OCI-LY7 (cell line): ENCODE results near the gene IL37. TPM values are rescaled to one million over a fixed set of nuclear protein-coding genes. Genes with fewer than 3 reads are reported as not detected.

Experiments
- BruUV-seq: library from RNA; stranded (reverse); fragments of 400-500 nt; replicated peaks from 2 replicates; lab custom pipeline; 2021; lab: Mats Ljungman, UMichigan
- CTCF ChIA-PET: fragments of 300-600 bp; sonication (Branson Sonifier 250); formaldehyde crosslinking; loops from one replicate; lab custom pipeline; 2022; ENCODE audit warnings: antibody characterized with exemption; ENCODE audit not compliant: unreplicated experiment; lab: Charles Lee
- POLR2A ChIA-PET: fragments of 300-600 bp; sonication (Branson Sonifier 250); formaldehyde crosslinking; loops from one replicate; lab custom pipeline; 2022; ENCODE audit warnings: antibody characterized with exemption; lab: Charles Lee
- DNase-seq: peaks from one replicate; pipeline ENCODE4 v3.0.0-alpha.2; 2015; ENCODE audit warnings: low spot score
- H2AFZ ChIP-seq: fragments of 200-600 bp; sonication (generic), shearing (Covaris generic); 2 replicates; pipeline ENCODE4 v1.6.1; 2014; ENCODE audit warnings: mild to moderate bottlenecking, antibody characterized with exemption, low read length, moderate library complexity
- H3K27ac ChIP-seq: fragments of 200-600 bp; sonication (generic); 2 replicates; pipeline ENCODE4 v1.5.1; 2014; ENCODE audit warnings: mixed run types, low read depth, mild to moderate bottlenecking, moderate library complexity, low read length, inconsistent platforms; ENCODE audit not compliant: poor library complexity, severe bottlenecking
- H3K36me3 ChIP-seq: fragments of 200-600 bp; sonication (generic); 2 replicates; pipeline ENCODE4 v1.6.1; 2014; ENCODE audit warnings: mild to moderate bottlenecking, antibody characterized with exemption, low read length, moderate library complexity, mixed read lengths; ENCODE audit not compliant: insufficient read depth
- H3K4me1 ChIP-seq: fragments of 200-600 bp; sonication (generic); 2 replicates; pipeline ENCODE4 v1.5.1; 2014; ENCODE audit warnings: mild to moderate bottlenecking, low read length; ENCODE audit not compliant: insufficient read depth, poor library complexity, severe bottlenecking
- H3K4me2 ChIP-seq: fragments of 200-600 bp; sonication (generic); 2 replicates; pipeline ENCODE4 v1.6.1; 2014; ENCODE audit warnings: mild to moderate bottlenecking, low read length
- H3K4me3 ChIP-seq: fragments of 200-600 bp; sonication (generic); 2 replicates; pipeline ENCODE4 v1.5.1; 2014; ENCODE audit warnings: mild to moderate bottlenecking, low read depth, low read length; ENCODE audit not compliant: poor library complexity, severe bottlenecking
- H3K79me2 ChIP-seq: fragments of 200-600 bp; sonication (generic); 2 replicates; pipeline ENCODE4 v1.6.1; 2016; ENCODE audit warnings: low read depth, mild to moderate bottlenecking, low read length, moderate library complexity, mixed read lengths; ENCODE audit not compliant: insufficient read depth
- H3K9me2 ChIP-seq: fragments of 200-600 bp; sonication (generic); 2 replicates; pipeline ENCODE4 v1.6.1; 2016; ENCODE audit warnings: mild to moderate bottlenecking, low read length, mixed read lengths; ENCODE audit not compliant: insufficient read depth
- H3K9me3 ChIP-seq: fragments of 200-600 bp; sonication (generic); 2 replicates; pipeline ENCODE4 v1.6.1; 2014; ENCODE audit warnings: mild to moderate bottlenecking, mixed run types, low read length, mixed read lengths
- H4K20me1 ChIP-seq: fragments of 200-600 bp; sonication (generic); 2 replicates; pipeline ENCODE4 v1.6.1; 2014; ENCODE audit warnings: mild to moderate bottlenecking, antibody characterized with exemption, low read length, moderate library complexity, mixed read lengths; ENCODE audit not compliant: insufficient read depth
- EZH2phosphoT487 ChIP-seq: fragments of 200-600 bp; sonication (generic); IDR thresholded peaks from 2 replicates; pipeline ENCODE4 v1.6.1; 2018; ENCODE audit warnings: low read depth, borderline replicate concordance, mild to moderate bottlenecking, mixed run types, antibody characterized with exemption, low read length, moderate library complexity, mixed read lengths
- intact Hi-C: fragments of 100-400 bp; cut with micrococcal nuclease; formaldehyde crosslinking; loops from one replicate; pipeline ENCODE4 v1.10.0; 2022; ENCODE audit not compliant: unreplicated experiment
- total RNA-seq, 2 experiments: library from RNA; depleted of rRNA in 1 of 2; stranded (reverse); fragments of >200 nt in 1 of 2; shearing (Covaris generic) in 1 of 2; gene quantifications; 2 replicates each; pipeline ENCODE4 v1.2.3, GENCODE V29; 2014 to 2022
- TF ChIP-seq, protein P1 (sequence below): fragments of 200-600 bp; sonication (generic); conservative IDR thresholded peaks from 2 replicates; pipeline ENCODE4 v1.5.1; 2014; ENCODE audit warnings: mild to moderate bottlenecking, antibody characterized with exemption, low read length, moderate library complexity, mixed read lengths

Gene IL37
- total RNA-seq, 2 experiments from 2014 or later, result not detected

DNA sequence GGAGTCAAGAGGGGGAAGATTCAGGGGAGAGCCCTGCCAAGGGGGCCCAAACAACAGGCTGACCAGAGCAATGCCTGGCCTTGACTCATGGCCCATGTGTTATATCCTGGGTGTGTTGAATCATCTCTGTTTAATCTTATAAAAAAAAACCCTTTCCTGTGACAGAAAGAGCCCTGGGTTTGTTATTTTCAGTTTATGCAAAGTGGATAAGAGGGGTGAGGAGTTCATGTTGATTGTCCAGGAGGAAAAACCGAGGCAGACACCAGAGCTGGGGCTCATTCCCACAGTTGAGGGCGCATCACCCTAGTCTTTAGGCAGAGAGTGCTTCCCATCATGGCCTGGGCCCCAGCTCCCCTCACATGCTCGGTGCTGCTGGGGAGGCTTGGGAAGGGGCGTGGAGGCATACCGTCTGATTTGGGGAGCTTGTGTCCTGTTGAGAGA, 30.9 kb upstream of the IL37 start:
- DNase-seq, result peak; percentile 13
- Histone ChIP-seq H3K9me3 (no peaks in the 10 kb centered on the region), H3K4me1 (peaks cover 26% of the 10 kb centered on the region), H3K27ac (peak overlapping the region; percentile 7), H3K9me2 (no peaks in the 10 kb centered on the region), H3K4me3 (peak overlapping the region; percentile 18), H3K79me2 (no peaks in the 10 kb centered on the region), H3K36me3 (no peaks in the 10 kb centered on the region), H4K20me1 (no peaks in the 10 kb centered on the region), H2AFZ (peak overlapping the region; percentile 82; the same call in 1 of the 2 replicates), H3K4me2 (peak overlapping the region; percentile 56)
- CTCF ChIA-PET, result interaction anchor here (0.7 kb wide), 1 partner anchor 131 kb away, joined by 3 read pairs; no protein-coding TSS in a partner anchor
- no TSS peak for BruUV-seq
- POLR2A ChIA-PET, result interaction anchor here (0.6 kb wide), 1 partner anchor 20 kb away, joined by 3 read pairs; no protein-coding TSS in a partner anchor
- no peak for TF ChIP-seq EZH2phosphoT487
- TF ChIP-seq, protein P1, sequence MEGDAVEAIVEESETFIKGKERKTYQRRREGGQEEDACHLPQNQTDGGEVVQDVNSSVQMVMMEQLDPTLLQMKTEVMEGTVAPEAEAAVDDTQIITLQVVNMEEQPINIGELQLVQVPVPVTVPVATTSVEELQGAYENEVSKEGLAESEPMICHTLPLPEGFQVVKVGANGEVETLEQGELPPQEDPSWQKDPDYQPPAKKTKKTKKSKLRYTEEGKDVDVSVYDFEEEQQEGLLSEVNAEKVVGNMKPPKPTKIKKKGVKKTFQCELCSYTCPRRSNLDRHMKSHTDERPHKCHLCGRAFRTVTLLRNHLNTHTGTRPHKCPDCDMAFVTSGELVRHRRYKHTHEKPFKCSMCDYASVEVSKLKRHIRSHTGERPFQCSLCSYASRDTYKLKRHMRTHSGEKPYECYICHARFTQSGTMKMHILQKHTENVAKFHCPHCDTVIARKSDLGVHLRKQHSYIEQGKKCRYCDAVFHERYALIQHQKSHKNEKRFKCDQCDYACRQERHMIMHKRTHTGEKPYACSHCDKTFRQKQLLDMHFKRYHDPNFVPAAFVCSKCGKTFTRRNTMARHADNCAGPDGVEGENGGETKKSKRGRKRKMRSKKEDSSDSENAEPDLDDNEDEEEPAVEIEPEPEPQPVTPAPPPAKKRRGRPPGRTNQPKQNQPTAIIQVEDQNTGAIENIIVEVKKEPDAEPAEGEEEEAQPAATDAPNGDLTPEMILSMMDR, result no peak
- intact Hi-C loops, result no loop called here

DNA sequence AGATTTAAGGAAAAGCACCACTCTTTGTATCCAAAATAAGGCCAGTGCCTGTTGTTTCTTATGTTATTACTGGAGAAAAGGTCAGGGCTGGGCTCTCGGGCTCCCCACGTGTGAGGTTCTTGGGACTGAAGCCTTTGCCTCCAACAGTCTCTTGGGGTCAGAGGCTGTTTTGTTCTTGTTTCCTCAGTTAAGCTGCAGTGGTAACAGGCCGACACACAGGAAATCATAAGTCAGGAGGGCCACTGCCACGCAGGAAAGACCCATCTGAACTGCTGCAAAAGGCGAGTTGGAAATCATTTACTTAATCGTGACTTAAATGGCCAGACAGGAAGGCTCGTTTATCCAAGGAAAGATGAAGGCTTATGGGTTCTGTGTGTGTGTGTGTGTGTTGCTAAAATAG, 30.3 kb upstream of the IL37 start:
- intact Hi-C loops, result no loop called here
- no peaks in the 10 kb centered on the region for H3K9me2 ChIP-seq
- H3K4me3 ChIP-seq, result no peak overlapping the region
- no peaks in the 10 kb centered on the region for H3K79me2 ChIP-seq
- DNase-seq, result peak; percentile 54
- H3K4me2 ChIP-seq, result peak overlapping the region; percentile 56
- H2AFZ ChIP-seq, result peak overlapping the region; percentile 82
- no peak for TF ChIP-seq EZH2phosphoT487
- TF ChIP-seq, protein P1, result no peak
- H3K9me3 ChIP-seq, result no peaks in the 10 kb centered on the region
- BruUV-seq, result no TSS peak
- POLR2A ChIA-PET, result interaction anchor here (0.6 to 1.1 kb wide), 2 partner anchors 9 to 14 kb away, joined by 3 to 4 read pairs; no protein-coding TSS in a partner anchor
- H3K36me3 ChIP-seq, result no peaks in the 10 kb centered on the region
- CTCF ChIA-PET, result no interaction called here
- no peak overlapping the region for H3K27ac ChIP-seq
- peaks cover 26% of the 10 kb centered on the region for H3K4me1 ChIP-seq
- no peaks in the 10 kb centered on the region for H4K20me1 ChIP-seq

- Histone ChIP-seq H2AFZ (peak overlapping the region; percentile 82), H3K9me2 (no peaks in the 10 kb centered on the region), H3K4me3 (no peak overlapping the region), H3K4me1 (peaks cover 26% of the 10 kb centered on the region), H3K79me2 (no peaks in the 10 kb centered on the region), H3K4me2 (peak overlapping the region; percentile 56), H3K9me3 (no peaks in the 10 kb centered on the region), H3K36me3 (no peaks in the 10 kb centered on the region), H3K27ac (no peak overlapping the region), H4K20me1 (no peaks in the 10 kb centered on the region)
- peak; percentile 22 for DNase-seq
- intact Hi-C loops, result no loop called here
- TF ChIP-seq, protein P1, result no peak
- no peak for TF ChIP-seq EZH2phosphoT487
- ChIA-PET CTCF (interaction anchor here (0.9 kb wide), 1 partner anchor 156 kb away, joined by 6 read pairs; no protein-coding TSS in a partner anchor), POLR2A (interaction anchor here (0.5 to 1.1 kb wide), 4 partner anchors 9 to 116 kb away, joined by 3 to 4 read pairs (median 3); no protein-coding TSS in a partner anchor)
- no TSS peak for BruUV-seq
Measured at GRCh38 chr2:112881217-112881985, 29.6 kb upstream of the IL37 start.
